HEK293 (cell line): Measurements from ENCODE around the gene PLEKHA6.

Experiments used
- EGR2 ChIP-seq: fragments of 450-650 bp; formaldehyde crosslinking; IDR thresholded peaks from 2 replicates; pipeline ENCODE4 v1.5.1; 2016; ENCODE audit warnings: low read depth, missing biosample characterization, missing genetic modification characterization
- KLF10 ChIP-seq: fragments of 450-650 bp; IDR thresholded peaks from 2 replicates; pipeline ENCODE4 v1.5.1; 2018; ENCODE audit warnings: missing biosample characterization, mild to moderate bottlenecking, missing genetic modification characterization
- SCRT2 ChIP-seq: fragments of 450-650 bp; formaldehyde crosslinking; IDR thresholded peaks from 2 replicates; pipeline ENCODE4 v1.5.1; 2016; ENCODE audit warnings: missing biosample characterization, missing genetic modification characterization
- ZBTB8A ChIP-seq: fragments of 450-650 bp; formaldehyde crosslinking; IDR thresholded peaks from 2 replicates; pipeline ENCODE4 v1.5.1; 2016; ENCODE audit warnings: missing biosample characterization, missing genetic modification characterization
- ZNF664 ChIP-seq: fragments of 450-650 bp; formaldehyde crosslinking; IDR thresholded peaks from 2 replicates; pipeline ENCODE4 v1.5.1; 2016; ENCODE audit warnings: missing biosample characterization, missing genetic modification characterization
- ZNF768 ChIP-seq: fragments of 450-650 bp; formaldehyde crosslinking; IDR thresholded peaks from 2 replicates; pipeline ENCODE4 v1.5.1; 2018; ENCODE audit warnings: missing biosample characterization, mild to moderate bottlenecking, missing genetic modification characterization
- TF ChIP-seq, protein P1 (sequence below): fragments of 450-650 bp; IDR thresholded peaks from 2 replicates; pipeline ENCODE4 v1.5.1; 2018; ENCODE audit warnings: missing biosample characterization, missing genetic modification characterization
- TF ChIP-seq, protein P2 (sequence below): fragments of 450-650 bp; formaldehyde crosslinking; IDR thresholded peaks from 2 replicates; pipeline ENCODE4 v1.5.1; 2016; ENCODE audit warnings: missing biosample characterization, missing genetic modification characterization
- TF ChIP-seq, protein P3 (sequence below): fragments of 450-650 bp; formaldehyde crosslinking; IDR thresholded peaks from 2 replicates; pipeline ENCODE4 v1.5.1; 2016; ENCODE audit warnings: missing biosample characterization, missing genetic modification characterization

DNA sequence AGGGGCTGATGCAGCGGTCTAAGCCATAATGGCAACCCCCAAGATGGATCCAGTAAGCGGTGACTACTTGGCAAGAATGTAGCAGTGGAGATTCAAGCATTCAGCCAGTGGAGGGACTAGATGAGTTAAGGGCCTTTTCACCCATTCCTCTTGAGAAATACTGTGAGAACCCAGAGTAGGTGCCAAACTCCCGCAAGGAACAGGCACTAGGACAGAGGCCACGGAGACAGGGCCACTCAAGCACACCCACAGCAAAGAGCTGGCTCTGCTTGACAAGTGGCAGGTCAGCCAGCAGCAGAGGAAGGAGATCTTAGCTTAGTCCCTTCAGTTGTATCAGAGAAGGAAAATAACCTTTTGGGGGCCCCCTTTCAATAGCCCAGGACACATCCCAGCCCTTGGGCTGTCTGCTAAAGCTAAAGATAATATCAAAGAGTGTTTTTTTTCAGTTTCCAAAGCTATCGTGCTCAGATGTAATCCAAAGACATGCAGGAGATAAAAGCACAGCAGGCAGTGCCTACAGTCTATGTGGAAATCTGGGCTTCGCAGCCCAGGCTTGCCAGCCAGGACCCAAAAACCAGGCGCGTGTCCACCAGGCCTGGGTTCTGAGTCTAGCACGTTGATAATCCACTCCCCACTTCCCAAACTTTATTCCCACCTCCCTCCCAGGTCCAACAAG, 83.9 kb downstream of the PLEKHA6 start:
- TF ChIP-seq KLF10 (tag by site-specific recombination) (no peak), SCRT2 (no peak), ZNF768 (tag by site-specific recombination) (no peak), ZBTB8A (tag by site-specific recombination) (no peak), EGR2 (tag by site-specific recombination) (no peak), ZNF664 (no peak)
- TF ChIP-seq, protein P1, sequence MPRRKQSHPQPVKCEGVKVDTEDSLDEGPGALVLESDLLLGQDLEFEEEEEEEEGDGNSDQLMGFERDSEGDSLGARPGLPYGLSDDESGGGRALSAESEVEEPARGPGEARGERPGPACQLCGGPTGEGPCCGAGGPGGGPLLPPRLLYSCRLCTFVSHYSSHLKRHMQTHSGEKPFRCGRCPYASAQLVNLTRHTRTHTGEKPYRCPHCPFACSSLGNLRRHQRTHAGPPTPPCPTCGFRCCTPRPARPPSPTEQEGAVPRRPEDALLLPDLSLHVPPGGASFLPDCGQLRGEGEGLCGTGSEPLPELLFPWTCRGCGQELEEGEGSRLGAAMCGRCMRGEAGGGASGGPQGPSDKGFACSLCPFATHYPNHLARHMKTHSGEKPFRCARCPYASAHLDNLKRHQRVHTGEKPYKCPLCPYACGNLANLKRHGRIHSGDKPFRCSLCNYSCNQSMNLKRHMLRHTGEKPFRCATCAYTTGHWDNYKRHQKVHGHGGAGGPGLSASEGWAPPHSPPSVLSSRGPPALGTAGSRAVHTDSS = no peak
- TF ChIP-seq, protein P2, sequence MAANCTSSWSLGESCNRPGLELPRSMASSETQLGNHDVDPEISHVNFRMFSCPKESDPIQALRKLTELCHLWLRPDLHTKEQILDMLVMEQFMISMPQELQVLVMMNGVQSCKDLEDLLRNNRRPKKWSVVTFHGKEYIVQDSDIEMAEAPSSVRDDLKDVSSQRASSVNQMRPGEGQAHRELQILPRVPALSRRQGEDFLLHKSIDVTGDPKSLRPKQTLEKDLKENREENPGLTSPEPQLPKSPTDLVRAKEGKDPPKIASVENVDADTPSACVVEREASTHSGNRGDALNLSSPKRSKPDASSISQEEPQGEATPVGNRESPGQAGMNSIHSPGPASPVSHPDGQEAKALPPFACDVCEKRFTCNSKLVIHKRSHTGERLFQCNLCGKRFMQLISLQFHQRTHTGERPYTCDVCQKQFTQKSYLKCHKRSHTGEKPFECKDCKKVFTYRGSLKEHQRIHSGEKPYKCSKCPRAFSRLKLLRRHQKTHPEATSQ (tag by site-specific recombination) = no peak
- TF ChIP-seq, protein P3, sequence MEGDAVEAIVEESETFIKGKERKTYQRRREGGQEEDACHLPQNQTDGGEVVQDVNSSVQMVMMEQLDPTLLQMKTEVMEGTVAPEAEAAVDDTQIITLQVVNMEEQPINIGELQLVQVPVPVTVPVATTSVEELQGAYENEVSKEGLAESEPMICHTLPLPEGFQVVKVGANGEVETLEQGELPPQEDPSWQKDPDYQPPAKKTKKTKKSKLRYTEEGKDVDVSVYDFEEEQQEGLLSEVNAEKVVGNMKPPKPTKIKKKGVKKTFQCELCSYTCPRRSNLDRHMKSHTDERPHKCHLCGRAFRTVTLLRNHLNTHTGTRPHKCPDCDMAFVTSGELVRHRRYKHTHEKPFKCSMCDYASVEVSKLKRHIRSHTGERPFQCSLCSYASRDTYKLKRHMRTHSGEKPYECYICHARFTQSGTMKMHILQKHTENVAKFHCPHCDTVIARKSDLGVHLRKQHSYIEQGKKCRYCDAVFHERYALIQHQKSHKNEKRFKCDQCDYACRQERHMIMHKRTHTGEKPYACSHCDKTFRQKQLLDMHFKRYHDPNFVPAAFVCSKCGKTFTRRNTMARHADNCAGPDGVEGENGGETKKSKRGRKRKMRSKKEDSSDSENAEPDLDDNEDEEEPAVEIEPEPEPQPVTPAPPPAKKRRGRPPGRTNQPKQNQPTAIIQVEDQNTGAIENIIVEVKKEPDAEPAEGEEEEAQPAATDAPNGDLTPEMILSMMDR (tag by site-specific recombination) = no peak
